ENCODE results near the gene WIPF2.

The WIPF2 gene

DNA sequence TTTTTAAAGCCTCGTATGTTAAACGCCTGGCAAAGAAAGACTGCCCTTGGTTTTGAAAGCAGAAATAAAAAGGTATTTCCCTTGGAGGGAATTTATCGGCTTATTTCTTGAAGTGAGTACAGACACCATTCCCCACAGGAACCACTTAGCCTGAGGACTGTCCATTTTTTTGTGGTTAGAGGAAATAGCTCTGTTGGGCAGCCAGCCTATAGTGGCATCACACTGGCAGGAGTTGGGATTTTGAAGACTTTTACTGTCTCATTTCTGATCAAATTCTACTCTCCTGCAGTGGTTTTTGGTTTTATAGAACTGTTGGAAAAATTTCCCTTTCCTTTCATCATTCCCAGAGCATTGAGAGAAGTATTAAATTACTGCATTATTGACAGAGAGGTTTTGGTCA, 34.5 kb downstream of the WIPF2 start:
- no peak for DNase-seq

DNA sequence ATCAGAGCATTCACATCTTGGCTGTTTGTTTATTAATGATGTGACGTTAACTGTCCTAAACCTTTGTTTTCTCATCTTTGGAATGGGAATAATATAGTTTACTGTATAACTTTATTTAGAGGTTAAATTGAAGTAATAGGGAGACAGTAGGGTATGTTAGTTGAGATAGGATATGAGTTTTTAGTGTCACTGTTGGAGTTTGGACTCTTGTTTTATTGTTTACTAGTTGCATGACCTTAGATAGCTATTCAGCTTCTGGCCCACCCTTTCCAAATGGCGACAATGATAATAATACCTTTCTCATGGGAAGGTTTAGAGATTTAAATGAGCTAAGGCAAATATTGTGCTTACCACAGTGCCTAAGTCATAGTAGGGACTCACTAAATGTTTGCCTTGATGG, 40.4 kb downstream of the WIPF2 start:
- no peak for DNase-seq

DNA sequence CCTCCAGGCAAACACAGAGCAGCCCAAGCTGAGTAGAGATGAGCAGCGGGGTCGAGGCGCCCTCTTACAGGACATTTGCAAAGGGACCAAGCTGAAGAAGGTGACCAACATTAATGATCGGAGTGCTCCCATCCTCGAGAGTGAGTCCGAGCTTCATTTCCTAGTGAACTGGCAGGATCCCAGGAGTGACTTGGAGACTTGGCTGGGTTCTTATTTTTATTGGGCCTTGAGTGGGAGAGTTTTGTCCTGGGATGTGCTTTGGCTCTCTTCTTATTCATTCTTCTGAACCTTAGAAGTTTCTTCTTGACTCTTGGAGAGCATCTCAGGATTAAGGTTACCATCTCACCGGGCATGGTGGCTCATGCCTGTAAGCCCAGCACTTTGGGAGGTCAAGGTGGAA, 41.4 kb downstream of the WIPF2 start:
- no peak for DNase-seq

DNA sequence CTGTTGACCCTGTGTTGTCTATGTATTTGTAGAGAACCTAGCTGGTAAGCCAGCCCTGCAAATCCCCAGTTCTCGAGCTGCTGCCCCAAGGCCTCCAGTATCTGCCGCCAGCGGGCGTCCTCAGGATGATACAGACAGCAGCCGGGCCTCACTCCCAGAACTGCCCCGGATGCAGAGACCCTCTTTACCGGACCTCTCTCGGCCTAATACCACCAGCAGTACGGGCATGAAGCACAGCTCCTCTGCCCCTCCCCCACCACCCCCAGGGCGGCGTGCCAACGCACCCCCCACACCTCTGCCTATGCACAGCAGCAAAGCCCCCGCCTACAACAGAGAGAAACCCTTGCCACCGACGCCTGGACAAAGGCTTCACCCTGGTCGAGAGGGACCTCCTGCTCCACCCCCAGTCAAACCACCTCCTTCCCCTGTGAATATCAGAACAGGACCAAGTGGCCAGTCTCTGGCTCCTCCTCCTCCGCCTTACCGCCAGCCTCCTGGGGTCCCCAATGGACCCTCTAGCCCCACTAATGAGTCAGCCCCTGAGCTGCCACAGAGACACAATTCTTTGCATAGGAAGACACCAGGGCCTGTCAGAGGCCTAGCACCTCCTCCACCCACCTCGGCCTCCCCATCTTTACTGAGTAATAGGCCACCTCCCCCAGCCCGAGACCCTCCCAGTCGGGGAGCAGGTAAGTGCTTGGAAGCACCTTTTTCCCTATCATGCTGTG, 45.5 kb downstream of the WIPF2 start:
- no peak for DNase-seq

DNA sequence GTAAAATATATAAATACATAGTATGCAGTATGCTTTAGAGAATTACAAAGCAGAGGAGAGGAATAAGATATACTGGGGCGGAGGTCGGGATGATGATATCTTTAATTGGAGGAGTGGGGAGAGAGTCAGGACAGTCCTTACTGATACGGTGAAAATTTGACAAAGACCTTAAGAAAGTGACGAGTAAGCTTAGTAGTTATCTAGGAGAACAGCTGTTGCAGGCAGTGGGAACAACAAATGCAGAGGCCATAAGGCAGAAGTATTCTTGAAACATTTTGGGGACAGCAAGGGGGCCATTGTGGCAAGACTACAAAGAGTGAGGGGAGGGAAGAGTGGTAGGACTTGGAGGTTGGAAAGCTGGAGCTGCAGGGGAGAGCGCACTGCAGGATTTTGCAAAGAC, 46.2 kb downstream of the WIPF2 start:
- DNase-seq, result no peak

DNA sequence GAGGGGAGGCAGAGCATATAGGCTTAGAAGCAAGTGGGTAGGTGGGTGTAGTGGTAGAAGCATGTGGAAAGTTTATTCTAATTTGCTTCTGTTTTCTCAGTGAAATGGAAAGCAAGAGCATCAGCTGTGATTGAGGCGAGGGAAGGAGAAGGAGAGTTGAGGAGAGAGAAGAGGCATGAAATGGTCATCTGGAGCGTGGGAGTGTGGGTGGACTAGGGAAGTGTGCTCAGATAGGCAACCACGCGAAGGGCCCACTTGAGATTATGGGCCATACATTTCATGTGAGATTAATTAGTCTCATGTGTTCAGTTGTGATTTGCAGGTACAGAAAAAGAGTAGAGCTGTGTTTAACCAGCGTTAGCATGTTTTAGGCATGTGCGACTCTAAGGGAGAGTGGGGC, 47.8 kb downstream of the WIPF2 start:
- DNase-seq, result no peak

DNA sequence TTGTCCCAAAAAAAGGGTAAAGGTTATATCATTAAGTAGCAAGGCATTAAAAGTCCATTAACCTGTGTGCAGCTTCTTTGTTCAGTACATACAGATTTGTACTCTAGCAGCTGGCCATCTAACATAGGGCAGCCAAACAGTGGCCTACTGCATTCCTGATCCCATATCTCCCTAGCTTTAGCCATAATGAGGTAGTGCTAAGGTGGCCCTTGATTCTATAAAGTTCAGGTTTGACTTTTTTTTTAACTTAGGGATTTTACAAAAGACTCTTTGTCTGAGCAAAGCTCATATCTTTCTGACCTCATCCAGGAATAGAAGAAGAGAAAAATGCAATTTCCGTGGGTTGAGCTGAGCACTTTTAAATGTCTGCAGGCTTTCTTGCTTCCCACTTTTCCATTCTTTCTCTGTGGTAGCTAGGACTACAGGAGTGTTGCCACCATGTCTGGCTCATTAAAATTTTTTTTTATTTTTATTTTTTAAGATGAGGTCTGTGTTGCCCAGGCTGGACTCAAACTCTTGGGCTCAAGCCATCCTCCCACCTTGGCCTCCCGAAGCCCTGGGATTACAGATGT, 49.1 kb downstream of the WIPF2 start:
- no peak for DNase-seq

DNA sequence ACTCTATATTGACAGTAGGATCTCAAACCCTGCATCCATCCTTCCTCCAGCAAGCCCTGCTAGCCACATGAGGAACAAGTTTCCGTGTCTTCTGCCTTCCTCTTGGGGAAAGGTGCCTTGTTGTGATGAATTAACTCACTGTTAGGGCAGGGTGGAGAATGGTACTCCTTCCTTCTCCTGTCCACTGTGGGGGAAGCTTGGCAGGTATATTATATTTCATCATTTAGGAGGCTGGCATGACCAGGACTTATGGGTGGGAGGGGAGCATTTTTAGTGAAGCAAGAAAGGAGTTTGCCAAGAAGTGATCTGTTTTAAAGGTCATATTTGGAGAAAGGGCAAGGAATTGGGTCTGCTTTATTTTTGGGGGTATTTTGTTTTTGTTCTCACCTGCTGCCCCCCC, 59.3 kb downstream of the WIPF2 start:
- no peak for DNase-seq

DNA sequence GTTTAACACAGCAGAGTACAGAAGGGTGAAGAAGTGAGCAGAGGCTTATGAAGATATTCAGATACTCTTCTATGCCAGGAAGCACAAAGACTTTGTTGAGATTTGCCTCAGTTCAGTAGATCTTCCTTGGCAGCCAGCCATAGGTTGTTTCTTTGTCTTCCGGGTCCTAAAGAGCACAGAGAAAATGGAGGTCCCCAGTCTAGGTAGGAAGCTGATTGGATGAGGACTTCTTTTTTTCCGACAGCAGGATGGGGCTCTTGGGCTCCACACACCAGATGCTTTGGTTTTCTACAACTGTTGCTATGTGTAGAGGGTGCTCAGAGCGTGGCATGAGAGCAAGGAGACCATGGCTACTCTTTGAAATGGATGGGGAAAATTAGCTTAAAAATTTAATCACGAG, 60.3 kb downstream of the WIPF2 start:
- DNase-seq, result no peak

DNA sequence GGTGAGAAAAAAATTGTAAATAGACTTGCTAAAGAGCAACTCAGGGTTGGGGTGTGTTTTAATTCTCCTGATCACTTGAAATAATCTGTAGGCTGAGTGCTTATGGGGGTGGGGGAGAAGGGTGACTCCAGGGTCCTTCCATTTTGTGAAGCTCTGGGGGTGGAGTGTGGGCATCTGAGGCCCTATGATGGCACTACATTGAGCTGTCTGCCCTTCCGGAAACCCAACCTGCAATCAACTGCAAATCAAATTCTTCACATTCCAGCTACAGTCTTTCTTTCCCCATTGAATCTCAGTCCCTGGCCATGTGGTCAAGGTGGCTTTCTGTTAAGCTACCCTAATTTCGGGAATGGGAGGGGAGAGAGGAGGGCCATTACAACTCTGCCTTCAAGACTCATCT, 62.6 kb downstream of the WIPF2 start:
- no peak for DNase-seq

DNA sequence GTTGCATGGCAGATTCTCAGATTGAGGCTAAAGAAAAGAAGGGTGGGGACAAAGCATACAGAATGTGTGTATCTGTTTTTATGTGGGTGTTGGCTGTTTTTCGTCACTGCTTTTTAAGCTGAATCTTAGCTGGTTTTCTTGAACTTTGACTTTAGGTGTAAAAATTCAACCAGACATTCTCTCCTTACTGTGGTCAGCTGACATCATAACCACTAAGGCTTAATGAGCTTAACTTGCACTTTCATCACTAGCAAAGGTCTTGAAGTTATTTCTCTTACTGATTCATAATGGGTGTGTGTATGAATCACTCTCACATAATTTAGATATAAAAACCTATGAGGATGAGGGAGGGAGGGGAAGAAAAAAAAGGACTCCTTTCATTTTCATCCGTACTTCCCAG, 64.6 kb downstream of the WIPF2 start:
- DNase-seq, result no peak

DNA sequence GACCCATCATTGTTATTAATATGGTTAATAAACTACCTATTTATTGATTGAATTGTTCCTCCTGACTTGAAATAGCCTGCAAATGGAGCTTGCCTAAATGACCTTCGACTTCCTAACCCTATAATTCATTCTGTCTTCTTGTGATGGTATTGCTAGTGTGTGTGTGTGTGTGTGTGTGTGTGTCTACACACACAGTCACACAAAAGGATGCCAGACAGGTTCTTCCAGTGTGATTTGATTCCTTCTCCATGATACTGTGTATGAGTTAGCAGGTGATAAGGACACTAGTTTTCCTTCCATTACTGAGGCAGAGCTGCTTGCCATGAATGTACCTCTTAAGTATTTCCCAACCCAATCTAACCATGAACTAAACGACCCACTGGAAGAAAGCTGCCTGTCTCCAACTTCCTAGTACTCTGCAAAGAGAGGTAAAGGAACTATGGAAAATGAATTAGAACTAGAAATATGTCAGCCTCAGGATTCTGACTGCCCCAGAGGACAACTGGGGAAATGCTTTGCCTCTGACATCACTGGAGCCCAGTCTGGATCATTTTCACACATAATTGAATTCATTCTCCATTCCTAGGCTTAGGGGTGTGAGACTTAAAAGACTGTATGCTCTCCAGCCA, 65.1 kb downstream of the WIPF2 start:
- DNase-seq, result no peak

DNA sequence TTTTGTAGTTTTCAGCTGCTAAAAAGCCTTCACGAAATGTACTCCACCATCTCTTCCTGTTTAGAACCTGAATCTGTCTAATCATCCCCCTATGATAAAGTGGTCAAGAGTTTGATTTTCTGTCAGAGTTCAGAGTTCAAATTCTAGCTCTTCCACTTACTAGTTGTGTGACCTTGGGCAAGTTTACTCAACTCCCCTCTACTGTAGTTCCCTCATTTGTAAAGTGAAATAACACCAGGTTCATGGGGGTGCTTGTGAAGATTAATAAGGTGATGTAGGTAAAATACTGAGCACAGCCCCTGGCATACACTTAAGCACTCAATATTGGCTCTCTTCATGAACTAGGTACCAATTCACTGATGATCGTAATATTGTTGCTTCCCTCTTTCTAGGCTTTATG, 67.4 kb downstream of the WIPF2 start:
- no peak for DNase-seq

DNA sequence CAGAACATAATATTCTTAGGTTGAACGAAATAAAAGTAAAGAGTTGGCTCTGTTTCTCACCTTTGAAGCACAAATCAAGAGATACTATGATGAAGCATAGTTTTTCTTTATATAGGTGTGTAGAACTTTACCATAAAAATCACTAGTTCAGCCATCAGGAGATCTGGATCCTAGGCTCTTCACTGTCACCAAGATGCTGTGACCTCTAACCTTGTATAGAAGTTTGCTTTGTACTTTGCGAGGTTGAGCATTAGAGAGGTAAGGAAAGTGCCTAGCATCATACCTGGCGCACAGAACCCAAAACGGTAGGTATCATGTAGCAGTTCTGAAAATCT, 68.0 kb downstream of the WIPF2 start:
- DNase-seq, result no peak

DNA sequence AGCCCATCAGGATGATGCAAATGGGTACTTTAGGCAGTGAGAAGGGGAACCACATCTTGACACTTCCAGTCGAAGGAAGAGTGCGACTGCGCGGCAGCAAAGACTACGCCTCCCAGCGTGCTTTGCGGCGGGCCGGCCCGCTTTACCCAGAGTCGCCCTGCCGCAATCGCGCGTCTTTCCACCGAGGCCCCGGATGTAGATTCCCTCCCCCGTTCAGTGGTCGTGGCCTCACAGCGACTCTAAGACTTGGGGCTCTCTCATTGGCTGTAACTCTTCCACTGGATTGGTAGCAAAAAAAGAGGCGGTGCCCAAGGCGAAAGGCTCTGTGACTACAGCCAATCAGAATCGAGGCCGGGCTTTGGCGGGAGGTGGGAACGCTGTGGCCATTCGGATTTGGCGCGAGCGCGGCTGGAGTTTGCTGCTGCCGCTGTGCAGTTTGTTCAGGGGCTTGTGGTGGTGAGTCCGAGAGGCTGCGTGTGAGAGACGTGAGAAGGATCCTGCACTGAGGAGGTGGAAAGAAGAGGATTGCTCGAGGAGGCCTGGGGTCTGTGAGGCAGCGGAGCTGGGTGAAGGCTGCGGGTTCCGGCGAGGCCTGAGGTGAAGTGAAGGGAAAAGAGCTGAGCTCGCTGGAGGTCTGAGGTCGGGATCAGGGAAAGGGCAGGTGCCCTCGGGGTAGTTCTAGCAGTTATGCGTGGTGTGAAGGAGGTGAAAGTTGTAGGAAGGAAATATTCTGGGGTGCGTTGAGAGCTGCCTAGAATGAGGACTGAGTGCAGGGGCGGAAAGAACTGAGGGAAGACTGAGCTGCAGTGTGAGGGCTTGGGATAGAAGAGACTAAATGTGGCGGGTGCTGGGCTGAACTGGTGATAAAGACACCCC, 68.6 kb downstream of the WIPF2 start, which contains the start of gene CDC6:
TSS of gene CDC6 (plus strand) at position 386 of the 876 bp plus-strand sequence. CDS start 1,542 bp downstream, outside the sequence.
- DNase-seq, result peak; percentile 94 to 98 (median 98)

DNA sequence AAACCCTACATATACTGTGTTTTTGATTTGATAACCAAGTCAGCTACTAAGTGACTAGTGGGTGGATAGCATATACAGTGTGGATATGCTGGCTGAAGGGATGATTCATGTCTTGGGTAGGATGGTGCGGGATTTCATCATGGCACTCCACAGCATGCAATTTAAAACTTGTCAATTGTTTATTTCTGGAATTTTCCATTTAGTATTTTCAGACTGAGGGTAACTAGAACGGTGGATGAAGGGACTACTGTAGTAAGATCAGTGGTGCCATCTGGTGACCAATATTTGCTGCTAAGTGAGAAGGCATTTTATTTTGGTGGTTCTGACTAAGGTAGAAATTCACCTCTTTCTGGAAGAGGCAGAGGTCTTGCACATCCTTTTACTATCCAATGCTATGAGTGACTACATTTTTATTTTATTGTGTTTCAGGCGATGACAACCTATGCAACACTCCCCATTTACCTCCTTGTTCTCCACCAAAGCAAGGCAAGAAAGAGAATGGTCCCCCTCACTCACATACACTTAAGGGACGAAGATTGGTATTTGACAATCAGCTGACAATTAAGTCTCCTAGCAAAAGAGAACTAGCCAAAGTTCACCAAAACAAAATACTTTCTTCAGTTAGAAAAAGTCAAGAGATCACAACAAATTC, 71.7 kb downstream of the WIPF2 start:
- peak in 3 of 6 experiments; percentile 6 to 37 (median 30) for DNase-seq

DNA sequence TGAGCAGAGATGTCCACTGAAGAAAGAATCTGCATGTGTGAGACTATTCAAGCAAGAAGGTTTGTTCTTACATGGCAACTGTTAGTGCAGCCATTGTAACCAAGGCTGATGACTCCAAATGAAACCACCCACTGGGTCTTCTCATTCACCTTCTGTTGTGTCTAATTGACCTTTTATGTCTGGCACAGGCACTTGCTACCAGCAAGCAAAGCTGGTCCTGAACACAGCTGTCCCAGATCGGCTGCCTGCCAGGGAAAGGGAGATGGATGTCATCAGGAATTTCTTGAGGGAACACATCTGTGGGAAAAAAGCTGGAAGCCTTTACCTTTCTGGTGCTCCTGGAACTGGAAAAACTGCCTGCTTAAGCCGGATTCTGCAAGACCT, 72.2 kb downstream of the WIPF2 start:
- no peak for DNase-seq

DNA sequence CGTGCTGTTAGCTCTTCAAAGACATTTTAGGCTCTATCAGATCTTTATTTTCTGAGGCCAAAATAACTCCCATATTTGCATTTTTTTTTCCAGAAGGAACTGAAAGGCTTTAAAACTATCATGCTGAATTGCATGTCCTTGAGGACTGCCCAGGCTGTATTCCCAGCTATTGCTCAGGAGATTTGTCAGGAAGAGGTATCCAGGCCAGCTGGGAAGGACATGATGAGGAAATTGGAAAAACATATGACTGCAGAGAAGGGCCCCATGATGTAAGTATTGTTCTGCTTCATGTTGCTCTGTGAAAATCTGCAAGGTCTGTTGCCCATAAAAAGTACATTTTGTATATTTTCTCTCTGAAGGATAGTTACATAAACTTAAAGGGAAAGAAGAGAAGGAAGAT, 74.3 kb downstream of the WIPF2 start:
- DNase-seq, result no peak

DNA sequence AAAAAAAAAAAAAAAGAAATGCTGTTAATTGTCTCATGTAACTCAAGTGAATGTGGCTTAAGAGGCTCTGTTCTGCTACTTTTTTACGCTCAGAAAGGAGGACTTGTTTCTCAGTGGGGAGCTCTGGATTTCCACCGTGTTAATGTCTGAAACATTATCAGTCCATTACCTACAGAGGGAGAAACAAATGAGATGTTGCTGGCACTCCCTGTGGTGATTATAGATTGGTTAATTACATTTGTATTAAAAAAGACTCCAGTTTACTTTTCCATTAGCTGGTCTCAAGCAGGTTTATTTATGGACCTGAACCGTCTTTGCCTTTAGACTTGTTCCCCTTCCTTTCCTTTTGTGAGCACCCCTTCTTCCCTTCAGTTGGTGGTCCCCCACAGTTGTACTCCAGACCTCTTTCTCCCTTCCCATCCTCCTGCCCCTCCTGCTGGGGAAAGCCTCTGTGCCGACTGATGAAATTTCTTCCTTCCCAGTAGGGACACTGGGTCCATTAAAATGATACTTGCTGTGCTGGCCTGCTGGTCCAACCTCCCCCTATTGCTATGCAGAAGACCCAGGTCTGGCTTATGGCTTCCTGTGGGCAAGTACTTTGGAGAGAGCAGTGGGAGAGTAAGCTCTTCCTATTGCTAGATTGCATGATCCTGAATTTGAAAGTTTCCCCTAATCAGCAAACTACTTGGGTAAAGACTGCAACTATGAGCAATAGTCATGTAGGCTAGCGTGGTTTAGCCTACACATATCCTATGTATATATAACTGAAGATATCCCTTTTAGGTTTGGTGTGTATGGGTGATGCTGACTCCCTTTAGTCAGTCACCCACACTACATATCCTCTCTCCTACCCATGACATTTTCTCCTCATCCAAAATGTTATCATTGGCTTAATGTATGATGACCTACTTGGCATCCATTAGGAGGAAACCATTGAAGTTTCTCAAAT, 76.7 kb downstream of the WIPF2 start:
- no peak for DNase-seq

DNA sequence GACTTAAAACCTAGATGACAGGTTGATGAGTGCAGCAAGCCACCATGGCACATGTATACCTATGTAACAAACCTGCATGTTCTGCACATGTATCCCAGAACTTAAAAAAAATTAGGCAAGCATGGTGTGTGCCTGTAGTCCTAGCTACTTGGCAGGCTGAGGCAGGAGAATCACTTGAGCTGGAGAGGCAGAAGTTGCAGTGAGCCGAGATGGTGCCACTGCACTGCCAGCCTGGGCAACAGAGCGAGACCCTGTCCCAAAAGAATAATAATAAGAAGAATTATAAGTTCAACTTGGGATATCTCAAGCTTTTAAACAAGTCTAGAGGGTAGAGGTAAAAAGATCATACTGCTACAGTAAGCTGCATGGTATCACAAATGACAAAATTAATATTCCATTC, 78.4 kb downstream of the WIPF2 start:
- DNase-seq, result no peak

DNA sequence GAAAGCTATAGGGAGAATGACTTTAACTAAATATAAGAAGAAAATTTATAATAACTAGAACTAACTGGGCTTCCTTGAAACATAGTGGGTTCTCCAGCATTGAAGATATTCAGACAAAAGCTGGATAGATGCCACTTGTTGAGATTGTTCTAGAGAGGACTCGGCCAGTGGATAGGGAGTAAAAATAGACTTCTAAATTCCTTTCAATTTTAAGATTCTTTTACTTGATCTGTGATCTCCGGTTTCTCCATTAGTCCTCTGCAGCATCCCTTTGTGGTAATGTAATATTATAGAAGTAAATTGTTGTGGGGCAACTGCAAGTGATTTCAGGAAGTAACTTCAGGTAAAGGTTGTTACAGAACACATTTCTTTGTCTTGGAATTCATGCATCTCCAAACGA, 79.6 kb downstream of the WIPF2 start:
- DNase-seq, result no peak
